Trophoblast cell (in vitro differentiated cells and primary cell): ENCODE data around the gene PNPLA2.

ENCODE experiments used
- DNase-seq, 2 donors: peaks; one replicate each; pipeline ENCODE4 v3.0.0-alpha.2; 2016
- H2AFZ ChIP-seq: 2 replicates; pipeline ENCODE4 v1.6.1; 2013; ENCODE audit warnings: low read length, moderate library complexity, mild to moderate bottlenecking; ENCODE audit not compliant: insufficient read depth, poor library complexity
- H2AK5ac ChIP-seq: 2 replicates; pipeline ENCODE4 v1.6.1; 2013; ENCODE audit warnings: mild to moderate bottlenecking, low read length
- H2BK120ac ChIP-seq: 2 replicates; pipeline ENCODE4 v1.6.1; 2013; ENCODE audit warnings: low read length, mild to moderate bottlenecking, moderate library complexity; ENCODE audit not compliant: insufficient read depth, poor library complexity
- H2BK12ac ChIP-seq: 2 replicates; pipeline ENCODE4 v1.6.1; 2013; ENCODE audit warnings: mild to moderate bottlenecking, low read length, moderate library complexity
- H2BK5ac ChIP-seq: 2 replicates; pipeline ENCODE4 v1.6.1; 2013; ENCODE audit warnings: low read length, low read depth, moderate library complexity, mild to moderate bottlenecking; ENCODE audit not compliant: poor library complexity
- H3K14ac ChIP-seq: 2 replicates; pipeline ENCODE4 v1.6.1; 2013; ENCODE audit warnings: mild to moderate bottlenecking, low read length
- H3K18ac ChIP-seq: 2 replicates; pipeline ENCODE4 v1.6.1; 2013; ENCODE audit warnings: mild to moderate bottlenecking, low read length
- H3K23ac ChIP-seq: 2 replicates; pipeline ENCODE4 v1.6.1; 2013; ENCODE audit warnings: low read length
- H3K27ac ChIP-seq: 2 replicates; pipeline ENCODE4 v1.5.1; 2013; ENCODE audit warnings: low read depth, mild to moderate bottlenecking, inconsistent platforms, low read length, moderate library complexity
- H3K27me3 ChIP-seq: 2 replicates; pipeline ENCODE4 v1.6.1; 2013; ENCODE audit warnings: inconsistent platforms, mild to moderate bottlenecking, low read length, moderate library complexity; ENCODE audit not compliant: insufficient read depth
- H3K36me3 ChIP-seq, 2 experiments: 1 replicate in 1 of 2; 2 replicates in 1 of 2; pipeline ENCODE4 v1.6.1; 2013; ENCODE audit warnings: low read length in 2 of 2, mild to moderate bottlenecking in 2 of 2, moderate library complexity in 1 of 2; ENCODE audit not compliant: insufficient read depth in 2 of 2, control insufficient read depth in 1 of 2
- H3K4ac ChIP-seq: 2 replicates; pipeline ENCODE4 v1.6.1; 2013; ENCODE audit warnings: low read depth, mild to moderate bottlenecking, low read length, moderate library complexity
- H3K4me1 ChIP-seq, 2 experiments: 1 replicate in 1 of 2; 2 replicates in 1 of 2; pipeline ENCODE4 v1.6.1; 2013; ENCODE audit warnings: low read length in 2 of 2, mild to moderate bottlenecking in 2 of 2, moderate library complexity in 1 of 2; ENCODE audit not compliant: insufficient read depth in 2 of 2, control insufficient read depth in 1 of 2
- H3K4me2 ChIP-seq: 2 replicates; pipeline ENCODE4 v1.6.1; 2013; ENCODE audit warnings: inconsistent platforms, mild to moderate bottlenecking, low read length, moderate library complexity
- H3K4me3 ChIP-seq: 2 replicates; pipeline ENCODE4 v1.5.1; 2013; ENCODE audit warnings: mild to moderate bottlenecking, low read depth, low read length, inconsistent platforms
- H3K79me1 ChIP-seq: one replicate; pipeline ENCODE4 v1.6.1; 2013; ENCODE audit warnings: low read length
- H3K79me2 ChIP-seq: 2 replicates; pipeline ENCODE4 v1.6.1; 2013; ENCODE audit warnings: low read length, mild to moderate bottlenecking; ENCODE audit not compliant: control insufficient read depth, insufficient read depth, poor library complexity
- H3K9ac ChIP-seq: 2 replicates; pipeline ENCODE4 v1.6.1; 2013; ENCODE audit warnings: mild to moderate bottlenecking, low read length
- H3K9me3 ChIP-seq: 2 replicates; pipeline ENCODE4 v1.6.1; 2013; ENCODE audit warnings: low read depth, mild to moderate bottlenecking, control low read depth, inconsistent platforms, low read length; ENCODE audit not compliant: insufficient read depth
- H4K12ac ChIP-seq: 2 replicates; pipeline ENCODE4 v1.6.1; 2013; ENCODE audit warnings: low read depth, mild to moderate bottlenecking, low read length, moderate library complexity
- H4K8ac ChIP-seq: 2 replicates; pipeline ENCODE4 v1.6.1; 2013; ENCODE audit warnings: low read depth, mild to moderate bottlenecking, low read length, moderate library complexity
- H4K91ac ChIP-seq: one replicate; pipeline ENCODE4 v1.6.1; 2013; ENCODE audit warnings: low read depth, mild to moderate bottlenecking, low read length, moderate library complexity
- WGBS: extraction: QIAGEN DNeasy Blood & Tissue Kit; methylation state at CpG from one replicate; pipeline ENCODE4 v1.1.7; 2013; ENCODE audit warnings: missing lambda C conversion rate; ENCODE audit not compliant: insufficient read length, insufficient coverage; ENCODE audit errors: extremely low coverage; 5-methylcytosine and 5-hydroxymethylcytosine counted together

PNPLA2 gene

DNA sequence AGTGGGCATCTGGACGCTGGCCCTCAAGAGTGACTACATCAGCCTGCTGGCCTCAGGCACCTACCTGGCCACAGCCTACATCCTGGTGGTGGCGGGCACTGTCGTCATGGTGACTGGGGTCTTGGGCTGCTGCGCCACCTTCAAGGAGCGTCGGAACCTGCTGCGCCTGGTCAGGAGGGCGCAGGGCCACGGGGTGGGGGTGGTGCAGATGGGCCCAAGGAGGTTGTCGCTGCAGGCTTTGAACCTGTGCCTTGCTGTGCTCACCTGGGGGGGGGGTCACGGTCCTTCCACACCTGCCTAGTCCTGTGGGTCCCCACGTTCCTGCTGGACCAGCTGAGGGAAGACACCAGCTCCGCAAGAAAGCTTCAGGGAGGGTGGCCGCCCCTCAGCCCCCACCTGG lies 17.6 kb downstream of the PNPLA2 start:
- no peak overlapping the region for H2AFZ ChIP-seq
- WGBS: no CpG with 5 or more reads among the region's 14 CpGs
- no peak overlapping the region for H3K23ac ChIP-seq
- no peak overlapping the region for H3K14ac ChIP-seq
- no peak overlapping the region for H3K4ac ChIP-seq
- H3K4me1 ChIP-seq: peaks cover 25 to 26% of the 10 kb centered on the region in 2 experiments
- H2BK12ac ChIP-seq: no peak overlapping the region
- no peak overlapping the region for H4K91ac ChIP-seq
- peak overlapping the region; percentile 38 for H3K18ac ChIP-seq
- H3K4me3 ChIP-seq: no peak overlapping the region
- no peak overlapping the region for H4K8ac ChIP-seq
- peaks cover 5% of the 10 kb centered on the region for H3K9me3 ChIP-seq
- H3K79me1 ChIP-seq: peaks cover 15% of the 10 kb centered on the region
- no peak overlapping the region for H4K12ac ChIP-seq
- no peak overlapping the region for H2BK120ac ChIP-seq
- no peak for DNase-seq
- no peak overlapping the region for H3K9ac ChIP-seq
- H3K4me2 ChIP-seq: no peak overlapping the region
- H3K79me2 ChIP-seq: peaks cover 15% of the 10 kb centered on the region
- peaks cover 55 to 58% of the 10 kb centered on the region in 2 experiments for H3K36me3 ChIP-seq
- H2BK5ac ChIP-seq: no peak overlapping the region
- no peak overlapping the region for H2AK5ac ChIP-seq
- peaks cover 6% of the 10 kb centered on the region for H3K27me3 ChIP-seq
- H3K27ac ChIP-seq: no peak overlapping the region

DNA sequence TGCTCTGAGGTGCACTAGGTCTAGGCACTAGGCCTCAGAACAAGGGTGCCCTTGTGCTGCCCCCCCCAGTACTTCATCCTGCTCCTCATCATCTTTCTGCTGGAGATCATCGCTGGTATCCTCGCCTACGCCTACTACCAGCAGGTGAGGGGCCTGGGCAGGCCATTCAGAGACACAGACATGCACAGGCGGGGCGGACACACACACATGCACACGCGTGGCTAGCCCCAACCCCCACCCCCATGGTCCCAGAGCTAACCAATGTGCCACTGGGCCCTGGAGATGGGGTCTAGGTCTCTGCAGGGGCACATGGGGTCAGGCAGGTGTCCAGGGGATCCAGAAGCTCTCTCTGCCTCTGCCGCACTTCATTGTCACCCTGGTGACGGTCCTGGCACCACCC lies 18.0 kb downstream of the PNPLA2 start:
- Histone ChIP-seq H3K23ac (no peak overlapping the region), H2AK5ac (no peak overlapping the region), H4K91ac (no peak overlapping the region), H2BK12ac (no peak overlapping the region), H2BK5ac (no peak overlapping the region), H4K12ac (no peak overlapping the region), H3K36me3 (peaks cover 55 to 59% of the 10 kb centered on the region in 2 experiments), H3K9me3 (peaks cover 5% of the 10 kb centered on the region), H3K4me3 (peak overlapping the region; percentile 18), H3K14ac (no peak overlapping the region), H3K9ac (no peak overlapping the region), H3K4ac (no peak overlapping the region), H3K79me1 (peaks cover 15% of the 10 kb centered on the region), H3K79me2 (peaks cover 15% of the 10 kb centered on the region), H2AFZ (no peak overlapping the region), H4K8ac (no peak overlapping the region), H3K27me3 (peaks cover 2% of the 10 kb centered on the region), H3K27ac (no peak overlapping the region), H3K18ac (no peak overlapping the region), H3K4me1 (peaks cover 27 to 28% of the 10 kb centered on the region in 2 experiments), H2BK120ac (no peak overlapping the region), H3K4me2 (no peak overlapping the region)
- WGBS: no CpG with 5 or more reads among the region's 9 CpGs
- DNase-seq: no peak

DNA sequence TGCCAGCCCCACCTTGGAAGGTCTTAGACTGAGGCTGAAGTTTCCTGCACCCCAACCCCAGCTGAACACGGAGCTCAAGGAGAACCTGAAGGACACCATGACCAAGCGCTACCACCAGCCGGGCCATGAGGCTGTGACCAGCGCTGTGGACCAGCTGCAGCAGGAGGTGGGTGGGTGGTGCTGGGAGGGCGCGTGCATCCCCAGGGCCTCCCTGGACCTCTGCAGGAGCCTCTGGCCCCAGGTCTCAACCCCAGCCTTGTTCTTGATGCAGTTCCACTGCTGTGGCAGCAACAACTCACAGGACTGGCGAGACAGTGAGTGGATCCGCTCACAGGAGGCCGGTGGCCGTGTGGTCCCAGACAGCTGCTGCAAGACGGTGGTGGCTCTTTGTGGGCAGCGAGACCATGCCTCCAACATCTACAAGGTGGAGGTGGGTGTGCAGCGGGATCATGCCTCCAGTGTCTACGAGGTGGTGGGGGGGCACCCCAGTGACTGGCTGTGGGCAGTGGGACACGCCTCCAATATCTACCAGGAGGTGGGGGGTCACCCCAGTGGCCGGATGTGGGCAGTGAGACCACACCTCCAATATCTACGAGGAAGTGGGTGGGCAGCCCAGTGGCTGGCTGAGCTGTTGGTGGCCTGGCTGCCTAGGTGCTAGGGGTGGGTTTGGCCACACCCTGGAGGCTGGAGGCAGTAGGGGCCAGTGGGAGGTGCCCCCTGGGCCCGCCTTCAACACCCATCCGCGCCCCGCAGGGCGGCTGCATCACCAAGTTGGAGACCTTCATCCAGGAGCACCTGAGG lies 18.7 kb downstream of the PNPLA2 start:
- no peak overlapping the region for H4K91ac ChIP-seq
- H3K18ac ChIP-seq: no peak overlapping the region
- no peak overlapping the region for H4K8ac ChIP-seq
- no peak overlapping the region for H3K4ac ChIP-seq
- H3K9ac ChIP-seq: no peak overlapping the region
- H2BK120ac ChIP-seq: no peak overlapping the region
- H3K9me3 ChIP-seq: no peaks in the 10 kb centered on the region
- no peak overlapping the region for H3K4me2 ChIP-seq
- H3K14ac ChIP-seq: no peak overlapping the region
- no CpG with 5 or more reads among the region's 22 CpGs for WGBS
- peaks cover 15% of the 10 kb centered on the region for H3K79me1 ChIP-seq
- H2AK5ac ChIP-seq: no peak overlapping the region
- peaks cover 55 to 59% of the 10 kb centered on the region in 2 experiments for H3K36me3 ChIP-seq
- H4K12ac ChIP-seq: peak overlapping the region; percentile 12
- no peak for DNase-seq
- no peak overlapping the region for H2BK5ac ChIP-seq
- H3K4me3 ChIP-seq: no peak overlapping the region
- peaks cover 18% of the 10 kb centered on the region for H3K79me2 ChIP-seq
- H3K4me1 ChIP-seq: peaks cover 21 to 22% of the 10 kb centered on the region in 2 experiments
- H2BK12ac ChIP-seq: no peak overlapping the region
- no peak overlapping the region for H3K23ac ChIP-seq
- H3K27ac ChIP-seq: no peak overlapping the region
- H2AFZ ChIP-seq: no peak overlapping the region
- no peaks in the 10 kb centered on the region for H3K27me3 ChIP-seq

DNA sequence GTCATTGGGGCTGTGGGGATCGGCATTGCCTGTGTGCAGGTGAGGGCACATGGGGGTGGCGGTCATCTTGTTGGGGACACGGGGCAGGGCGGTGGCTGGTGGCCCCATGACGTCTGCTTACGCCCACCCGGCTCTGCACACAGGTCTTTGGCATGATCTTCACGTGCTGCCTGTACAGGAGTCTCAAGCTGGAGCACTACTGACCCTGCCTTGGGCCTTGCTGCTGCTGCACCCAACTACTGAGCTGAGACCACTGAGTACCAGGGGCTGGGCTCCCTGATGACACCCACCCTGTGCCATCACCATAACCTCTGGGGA lies 19.2 kb downstream of the PNPLA2 start:
- Histone ChIP-seq H2AFZ (no peak overlapping the region), H3K9me3 (no peaks in the 10 kb centered on the region), H4K8ac (no peak overlapping the region), H3K79me2 (peaks cover 20% of the 10 kb centered on the region), H3K4me2 (no peak overlapping the region), H3K4ac (no peak overlapping the region), H4K91ac (no peak overlapping the region), H3K4me3 (no peak overlapping the region), H2BK120ac (no peak overlapping the region), H3K27me3 (no peaks in the 10 kb centered on the region), H2BK5ac (no peak overlapping the region), H4K12ac (no peak overlapping the region), H3K14ac (no peak overlapping the region), H2BK12ac (no peak overlapping the region), H3K9ac (no peak overlapping the region), H2AK5ac (no peak overlapping the region), H3K36me3 (peaks cover 55 to 59% of the 10 kb centered on the region in 2 experiments), H3K79me1 (peaks cover 14% of the 10 kb centered on the region), H3K23ac (no peak overlapping the region), H3K4me1 (peaks cover 19 to 20% of the 10 kb centered on the region in 2 experiments), H3K18ac (no peak overlapping the region), H3K27ac (no peak overlapping the region)
- no peak for DNase-seq
- WGBS: no CpG with 5 or more reads among the region's 8 CpGs
